Activated B cell treated with CpG ODN at 0.5 μM for 24 hours (primary cell): ENCODE measurements around the gene TPSAB1. TPM values are rescaled to one million over a fixed set of nuclear protein-coding genes. Genes with fewer than 3 reads are reported as not detected.

Experiments
- ATAC-seq: fragments of 200-7000 bp; cut with Tn5 transposase; one replicate; pipeline ENCODE4 v1.10.0; 2021; ENCODE audit warnings: low read depth, mild to moderate bottlenecking, moderate library complexity
- CTCF ChIA-PET: fragments of 350-600 bp; sonication (Branson Sonifier 250); formaldehyde crosslinking; loops from one replicate; lab custom pipeline; 2021; ENCODE audit warnings: antibody characterized with exemption; lab: Charles Lee
- POLR2A ChIA-PET: fragments of 350-600 bp; sonication (Branson Sonifier 250); formaldehyde crosslinking; loops from one replicate; lab custom pipeline; 2021; ENCODE audit warnings: antibody characterized with exemption; lab: Charles Lee
- DNase-seq: peaks from one replicate; pipeline ENCODE4 v3.0.0; 2022
- H3K27ac Mint-ChIP-seq: one replicate; pipeline ENCODE4 v1.8.0; 2020; ENCODE audit warnings: mixed read lengths
- H3K27me3 Mint-ChIP-seq: one replicate; pipeline ENCODE4 v1.8.0; 2021; ENCODE audit warnings: mixed read lengths
- H3K36me3 Mint-ChIP-seq: one replicate; pipeline ENCODE4 v1.8.0; 2021; ENCODE audit warnings: low read depth, mixed read lengths
- H3K4me1 Mint-ChIP-seq: one replicate; pipeline ENCODE4 v1.8.0; 2021; ENCODE audit warnings: mixed read lengths
- H3K4me3 Mint-ChIP-seq: one replicate; pipeline ENCODE4 v1.8.0; 2020; ENCODE audit warnings: mild to moderate bottlenecking, mixed read lengths
- H3K9me3 Mint-ChIP-seq: one replicate; pipeline ENCODE4 v1.8.0; 2020; ENCODE audit warnings: mixed read lengths
- intact Hi-C: fragments of 100-400 bp; cut with micrococcal nuclease; formaldehyde crosslinking; loops from one replicate; pipeline ENCODE4 v1.15.1; 2024
- total RNA-seq: library from RNA; stranded (reverse); gene quantifications from 2 replicates; pipeline ENCODE4 v1.2.3, GENCODE V29; 2022
- TF ChIP-seq, protein P1 (sequence below): fragments of 200-600 bp; IDR thresholded peaks from one replicate; pipeline ENCODE4 v1.8.0; 2022; ENCODE audit warnings: antibody characterized with exemption, mild to moderate bottlenecking

The TPSAB1 gene
- total RNA-seq, 1 donor from 2014 or later = not detected

DNA sequence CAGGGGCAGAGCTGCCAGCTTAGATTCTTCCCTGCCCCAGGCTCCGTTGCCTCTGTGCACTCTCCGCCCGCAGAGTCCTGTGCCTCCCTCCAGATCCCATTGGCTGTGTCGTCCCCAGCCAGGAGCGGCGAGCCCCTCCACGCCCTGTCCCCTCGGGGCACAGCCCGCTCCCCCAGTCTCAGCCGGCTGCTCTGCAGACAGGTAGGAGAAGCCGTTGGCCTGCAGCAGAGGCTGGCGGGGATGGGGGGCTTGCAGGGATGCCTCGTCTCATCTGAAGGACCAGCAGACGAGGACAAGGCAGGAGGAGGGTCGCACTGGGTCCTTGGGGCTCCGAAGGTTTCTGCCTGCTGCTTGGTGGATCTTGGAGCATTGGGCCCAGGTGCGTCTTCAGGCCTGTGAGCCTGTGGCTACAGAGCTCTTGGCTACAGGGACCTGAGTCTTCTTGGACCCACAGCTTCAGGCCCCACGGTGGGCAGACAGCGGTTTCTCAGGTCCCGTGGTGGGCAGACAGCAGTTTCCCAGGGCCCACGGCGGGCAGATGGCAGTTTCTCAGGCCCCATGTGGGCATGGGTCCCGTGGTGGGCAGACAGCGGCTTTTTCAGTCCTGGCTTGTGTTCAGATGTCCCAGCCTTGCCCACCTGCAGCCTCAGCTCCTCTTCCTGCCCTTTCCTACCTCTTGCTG, 21.4 kb upstream of the TPSAB1 start:
- TF ChIP-seq, protein P1, sequence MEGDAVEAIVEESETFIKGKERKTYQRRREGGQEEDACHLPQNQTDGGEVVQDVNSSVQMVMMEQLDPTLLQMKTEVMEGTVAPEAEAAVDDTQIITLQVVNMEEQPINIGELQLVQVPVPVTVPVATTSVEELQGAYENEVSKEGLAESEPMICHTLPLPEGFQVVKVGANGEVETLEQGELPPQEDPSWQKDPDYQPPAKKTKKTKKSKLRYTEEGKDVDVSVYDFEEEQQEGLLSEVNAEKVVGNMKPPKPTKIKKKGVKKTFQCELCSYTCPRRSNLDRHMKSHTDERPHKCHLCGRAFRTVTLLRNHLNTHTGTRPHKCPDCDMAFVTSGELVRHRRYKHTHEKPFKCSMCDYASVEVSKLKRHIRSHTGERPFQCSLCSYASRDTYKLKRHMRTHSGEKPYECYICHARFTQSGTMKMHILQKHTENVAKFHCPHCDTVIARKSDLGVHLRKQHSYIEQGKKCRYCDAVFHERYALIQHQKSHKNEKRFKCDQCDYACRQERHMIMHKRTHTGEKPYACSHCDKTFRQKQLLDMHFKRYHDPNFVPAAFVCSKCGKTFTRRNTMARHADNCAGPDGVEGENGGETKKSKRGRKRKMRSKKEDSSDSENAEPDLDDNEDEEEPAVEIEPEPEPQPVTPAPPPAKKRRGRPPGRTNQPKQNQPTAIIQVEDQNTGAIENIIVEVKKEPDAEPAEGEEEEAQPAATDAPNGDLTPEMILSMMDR = no peak
- Mint-ChIP-seq H3K9me3 (no peaks in the 10 kb centered on the region), H3K27ac (no peak overlapping the region), H3K4me3 (no peak overlapping the region), H3K36me3 (no peaks in the 10 kb centered on the region), H3K4me1 (no peaks in the 10 kb centered on the region), H3K27me3 (peaks cover 1% of the 10 kb centered on the region)
- ChIA-PET POLR2A (no interaction called here), CTCF (no interaction called here)
- intact Hi-C loops = no loop called here
- no peak for ATAC-seq
- DNase-seq = no peak

GRCh38 chr16:1220098-1220728, 20.3 kb upstream of the TPSAB1 start:
- H3K4me1 Mint-ChIP-seq = no peaks in the 10 kb centered on the region
- intact Hi-C loops = no loop called here
- ATAC-seq (no peak), DNase-seq (no peak)
- no peaks in the 10 kb centered on the region for H3K36me3 Mint-ChIP-seq
- no peak overlapping the region for H3K27ac Mint-ChIP-seq
- ChIA-PET POLR2A (no interaction called here), CTCF (no interaction called here)
- no peaks in the 10 kb centered on the region for H3K9me3 Mint-ChIP-seq
- no peak overlapping the region for H3K4me3 Mint-ChIP-seq
- H3K27me3 Mint-ChIP-seq = peaks cover 1% of the 10 kb centered on the region
- TF ChIP-seq, protein P1 = no peak

- DNase-seq = no peak
- ATAC-seq = no peak
- Mint-ChIP-seq H3K4me1 (no peaks in the 10 kb centered on the region), H3K4me3 (no peak overlapping the region), H3K9me3 (no peaks in the 10 kb centered on the region), H3K27ac (no peak overlapping the region), H3K27me3 (peaks cover 1% of the 10 kb centered on the region), H3K36me3 (no peaks in the 10 kb centered on the region)
- TF ChIP-seq, protein P1 = no peak
- ChIA-PET POLR2A (no interaction called here), CTCF (no interaction called here)
- intact Hi-C loops = no loop called here
Measured at GRCh38 chr16:1220841-1221627, 19.5 kb upstream of the TPSAB1 start.

GRCh38 chr16:1221628-1222552, 18.6 kb upstream of the TPSAB1 start:
- H3K36me3 Mint-ChIP-seq = no peaks in the 10 kb centered on the region
- ChIA-PET CTCF (no interaction called here), POLR2A (no interaction called here)
- intact Hi-C loops = no loop called here
- DNase-seq (no peak), ATAC-seq (no peak)
- no peak overlapping the region for H3K27ac Mint-ChIP-seq
- peaks cover 1% of the 10 kb centered on the region for H3K27me3 Mint-ChIP-seq
- H3K4me1 Mint-ChIP-seq = no peaks in the 10 kb centered on the region
- H3K9me3 Mint-ChIP-seq = no peaks in the 10 kb centered on the region
- TF ChIP-seq, protein P1 = no peak
- no peak overlapping the region for H3K4me3 Mint-ChIP-seq
